HCT116 (cell line): ENCODE measurements around the gene FA2H. TPM values are rescaled to one million over a fixed set of nuclear protein-coding genes. Genes with fewer than 3 reads are reported as not detected.

Source experiments
- ATAC-seq: fragments of 200-7000 bp; cut with Tn5 transposase; 2 replicates; pipeline ENCODE4 v1.9.1; 2020; ENCODE audit warnings: mild to moderate bottlenecking, moderate library complexity
- BruUV-seq: library from RNA; stranded (reverse); fragments of 400-500 nt; replicated peaks from 2 replicates; lab custom pipeline; 2021; lab: Mats Ljungman, UMichigan
- CTCF ChIA-PET: fragments of 300-600 bp; sonication (Branson Sonifier 250); formaldehyde crosslinking; loops from one replicate; lab custom pipeline; 2021; ENCODE audit warnings: antibody characterized with exemption; lab: Charles Lee
- POLR2A ChIA-PET: fragments of 300-600, 350-600 bp; sonication (Branson Sonifier 250); formaldehyde crosslinking; loops from one replicate; lab custom pipeline; 2021; ENCODE audit warnings: antibody characterized with exemption; lab: Charles Lee
- RAD21 ChIA-PET, 2 experiments: fragments of 300-600 bp; sonication (Branson Sonifier 250); formaldehyde crosslinking; loops; one replicate each; lab custom pipeline; 2023; ENCODE audit warnings: low total read pairs in 2 of 2; ENCODE audit not compliant: uncharacterized antibody in 2 of 2, unreplicated experiment in 2 of 2, low non-redundant PET in 1 of 2; lab: Charles Lee
- DNase-seq: peaks from one replicate; pipeline ENCODE4 v3.0.0-alpha.2; 2010; ENCODE audit warnings: low read depth, low spot score
- H2AFZ ChIP-seq: fragments of 200-600 bp; shearing (Covaris generic), sonication (generic); 2 replicates; pipeline ENCODE4 v1.6.1; 2017; ENCODE audit warnings: low read depth, mixed run types, mixed read lengths, antibody characterized with exemption, low read length; ENCODE audit not compliant: poor library complexity, severe bottlenecking
- H3K27ac ChIP-seq: 2 replicates; pipeline ENCODE4 v1.5.1; 2012; ENCODE audit warnings: low read depth, low read length
- H3K27me3 ChIP-seq: fragments of 200-600 bp; sonication (generic); 2 replicates; pipeline ENCODE4 v1.6.1; 2016; ENCODE audit warnings: mixed run types, low read length, mixed read lengths; ENCODE audit not compliant: insufficient read depth
- H3K36me3 ChIP-seq, 2 experiments: fragments of 200-500 bp in 1 of 2; fragments of 200-600 bp in 1 of 2; sonication (Bioruptor generic) in 1 of 2; sonication (generic) in 1 of 2; 2 replicates each; pipeline versions ENCODE4 v1.5.1 to v1.6.1; 2014 to 2016; ENCODE audit warnings: low read length in 2 of 2, inconsistent platforms in 1 of 2, mixed read lengths in 1 of 2, mixed run types in 1 of 2; ENCODE audit not compliant: insufficient read depth in 2 of 2, control insufficient read depth in 1 of 2
- H3K4me1 ChIP-seq, 2 experiments: fragments of 200-600 bp in 1 of 2; sonication (generic) in 1 of 2; 2 replicates each; pipeline versions ENCODE4 v1.5.1 to v1.6.1; 2012 to 2017; ENCODE audit warnings: low read length in 2 of 2, inconsistent platforms in 1 of 2, mild to moderate bottlenecking in 1 of 2, mixed read lengths in 1 of 2, mixed run types in 1 of 2, moderate library complexity in 1 of 2; ENCODE audit not compliant: insufficient read depth in 2 of 2, control insufficient read depth in 1 of 2
- H3K4me2 ChIP-seq: fragments of 200-600 bp; sonication (generic); 2 replicates; pipeline ENCODE4 v1.6.1; 2017; ENCODE audit warnings: mixed run types, low read length, mixed read lengths
- H3K4me3 ChIP-seq, 2 experiments: fragments of 200-600 bp in 1 of 2; sonication (generic) in 1 of 2; replicated peaks in 1 of 2; 2 replicates each; pipeline ENCODE4 v1.5.1; 2011 to 2016; ENCODE audit warnings: low read length in 2 of 2, control low read depth in 1 of 2, low read depth in 1 of 2, mild to moderate bottlenecking in 1 of 2, mixed read lengths in 1 of 2, mixed run types in 1 of 2
- H3K79me2 ChIP-seq: fragments of 200-600 bp; sonication (generic); 2 replicates; pipeline ENCODE4 v1.6.1; 2017; ENCODE audit warnings: mild to moderate bottlenecking, mixed run types, low read length, moderate library complexity, mixed read lengths; ENCODE audit not compliant: insufficient read depth
- H3K9ac ChIP-seq: fragments of 200-600 bp; sonication (generic); 2 replicates; pipeline ENCODE4 v1.6.1; 2016; ENCODE audit warnings: low read length, mixed read lengths
- H3K9me2 ChIP-seq: fragments of 200-600 bp; sonication (generic), shearing (Covaris generic); 2 replicates; pipeline ENCODE4 v1.6.1; 2017; ENCODE audit warnings: mixed run types, mild to moderate bottlenecking, moderate library complexity; ENCODE audit not compliant: insufficient read depth
- H3K9me3 ChIP-seq, 2 experiments: fragments of 200-500 bp in 1 of 2; fragments of 200-600 bp in 1 of 2; sonication (Bioruptor generic) in 1 of 2; sonication (generic) in 1 of 2; 2 replicates each; pipeline ENCODE4 v1.6.1; 2014 to 2017; ENCODE audit warnings: low read length in 2 of 2, mixed read lengths in 2 of 2, inconsistent platforms in 1 of 2, low read depth in 1 of 2, mild to moderate bottlenecking in 1 of 2, mixed run types in 1 of 2, moderate library complexity in 1 of 2; ENCODE audit not compliant: control insufficient read depth in 1 of 2, insufficient read depth in 1 of 2
- H4K20me1 ChIP-seq: fragments of 200-600 bp; sonication (generic), shearing (Covaris generic); 2 replicates; pipeline ENCODE4 v1.6.1; 2017; ENCODE audit warnings: mixed run types, mild to moderate bottlenecking, moderate library complexity; ENCODE audit not compliant: insufficient read depth
- CBX3 ChIP-seq: IDR thresholded peaks from 2 replicates; pipeline ENCODE4 v1.6.1; 2012; ENCODE audit warnings: low read depth
- CEBPB ChIP-seq: IDR thresholded peaks from 2 replicates; pipeline ENCODE4 v1.6.1; 2012; ENCODE audit warnings: low read depth
- EGR1 ChIP-seq: IDR thresholded peaks from 2 replicates; pipeline ENCODE4 v1.6.1; 2012; ENCODE audit warnings: low read depth
- ELF1 ChIP-seq: IDR thresholded peaks from 2 replicates; pipeline ENCODE4 v1.6.1; 2012; ENCODE audit warnings: low read depth, borderline replicate concordance
- EZH2 ChIP-seq: fragments of 200-600 bp; sonication (generic); IDR thresholded peaks from 2 replicates; pipeline ENCODE4 v1.6.1; 2017; ENCODE audit warnings: antibody characterized with exemption, mixed run types
- EZH2phosphoT487 ChIP-seq: fragments of 200-600 bp; IDR thresholded peaks from 2 replicates; pipeline ENCODE4 v1.6.1; 2018; ENCODE audit warnings: antibody characterized with exemption, borderline replicate concordance
- FOSL1 ChIP-seq: IDR thresholded peaks from 2 replicates; pipeline ENCODE4 v1.6.1; 2012; ENCODE audit warnings: low read depth
- POLR2A ChIP-seq: IDR thresholded peaks from 2 replicates; pipeline ENCODE4 v1.7.0; 2011; ENCODE audit warnings: borderline replicate concordance; ENCODE audit not compliant: insufficient read depth, insufficient read length; ENCODE audit errors: extremely low read depth
- POLR2AphosphoS5 ChIP-seq: IDR thresholded peaks from 2 replicates; pipeline ENCODE4 v1.6.1; 2011; ENCODE audit warnings: mild to moderate bottlenecking, low read depth, low read length, moderate library complexity
- RAD21 ChIP-seq: IDR thresholded peaks from 2 replicates; pipeline ENCODE4 v1.6.1; 2012; ENCODE audit warnings: low read depth, mild to moderate bottlenecking
- SIN3A ChIP-seq: IDR thresholded peaks from 2 replicates; pipeline ENCODE4 v1.6.1; 2012; ENCODE audit warnings: low read depth
- SP1 ChIP-seq: IDR thresholded peaks from 2 replicates; pipeline ENCODE4 v1.6.1; 2012; ENCODE audit warnings: low read depth
- SRF ChIP-seq: IDR thresholded peaks from 2 replicates; pipeline ENCODE4 v1.6.1; 2012; ENCODE audit warnings: low read depth
- TCF7L2 ChIP-seq: IDR thresholded peaks from 2 replicates; pipeline ENCODE4 v1.7.0; 2011; ENCODE audit warnings: borderline replicate concordance, inconsistent platforms; ENCODE audit not compliant: insufficient read depth, insufficient read length; ENCODE audit errors: extremely low read depth
- YY1 ChIP-seq: IDR thresholded peaks from 2 replicates; pipeline ENCODE4 v1.6.1; 2011; ENCODE audit warnings: low read length, low read depth, moderate library complexity, mild to moderate bottlenecking; ENCODE audit not compliant: insufficient replicate concordance; ENCODE audit errors: extremely low read depth
- ZFX ChIP-seq: fragments of 450-650 bp; IDR thresholded peaks from 2 replicates; pipeline ENCODE4 v1.6.1; 2017
- ZNF274 ChIP-seq: fragments of 200-500 bp; sonication (Bioruptor generic); IDR thresholded peaks from 2 replicates; pipeline ENCODE4 v1.6.1; 2014; ENCODE audit warnings: mild to moderate bottlenecking, low read depth, low read length, inconsistent platforms
- intact Hi-C: fragments of 100-400 bp; cut with micrococcal nuclease; formaldehyde crosslinking; loops from 2 replicates; pipeline ENCODE4 v1.10.0; 2022
- total RNA-seq: library from RNA; stranded (reverse); gene quantifications from one replicate; pipeline ENCODE4 v1.2.1, GENCODE V29; 2021; ENCODE audit not compliant: unreplicated experiment
- TF ChIP-seq, protein P1 (sequence below): IDR thresholded peaks from 2 replicates; pipeline ENCODE4 v1.6.1; 2012
- TF ChIP-seq, protein P2 (sequence below), 3 experiments: fragments of 200-600 bp in 1 of 3; sonication (generic) in 1 of 3; IDR thresholded peaks in 2 of 3; conservative IDR thresholded peaks in 1 of 3; 2 replicates each; pipeline ENCODE4 v1.5.1; 2012 to 2017; ENCODE audit warnings: low read depth in 2 of 3, low read length in 2 of 3, antibody characterized with exemption in 1 of 3, borderline replicate concordance in 1 of 3, control low read depth in 1 of 3, mild to moderate bottlenecking in 1 of 3, mixed read lengths in 1 of 3, mixed run types in 1 of 3, moderate library complexity in 1 of 3; ENCODE audit not compliant: insufficient read depth in 1 of 3
- TF ChIP-seq, protein P3 (sequence below): IDR thresholded peaks from 2 replicates; pipeline ENCODE4 v1.6.1; 2012

FA2H gene
- total RNA-seq, 1 experiment from 2014 or later = 11.1 TPM

DNA sequence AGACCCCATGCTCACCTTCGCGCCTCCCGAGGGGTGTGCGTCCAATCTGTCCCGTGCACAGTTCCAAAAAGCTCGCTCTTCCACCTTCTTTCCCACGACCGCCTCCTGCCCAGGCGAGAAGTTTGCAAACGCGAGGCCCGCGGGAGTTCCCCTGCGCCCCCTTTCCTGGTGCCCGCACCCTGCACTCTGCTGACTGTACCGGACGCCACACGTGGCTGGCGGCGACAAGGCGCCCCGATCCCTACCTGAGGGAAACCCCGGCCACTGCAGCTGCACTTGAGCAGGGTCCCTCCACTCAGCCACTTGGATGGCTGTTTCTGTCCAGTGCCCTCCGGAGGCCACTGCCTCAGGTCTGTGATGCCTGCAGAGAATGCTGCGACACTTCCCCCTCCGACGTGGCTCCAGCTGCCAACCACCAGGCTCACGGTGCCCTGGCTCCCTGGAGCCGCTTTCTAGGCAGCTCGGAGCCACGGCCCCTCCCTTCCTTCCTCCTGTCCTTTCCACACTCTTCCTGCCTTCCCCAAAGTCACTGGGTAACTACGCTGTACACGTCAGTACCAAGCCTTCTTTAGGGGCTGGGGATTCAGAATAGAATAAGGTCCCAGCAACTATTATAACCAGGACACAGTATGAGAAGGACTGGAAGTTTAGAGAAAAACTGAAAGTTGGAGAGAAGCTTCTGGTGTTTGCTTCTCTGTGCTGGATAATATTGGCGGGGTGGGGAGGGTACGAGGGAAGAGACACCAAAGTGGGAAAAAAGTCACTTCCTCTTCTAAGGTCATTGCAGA lies 74.0 kb downstream of the FA2H start, which contains the start of gene MLKL:
TSS of gene MLKL (minus strand) at position 425 of the 788 bp plus-strand sequence. CDS start 5,105 bp downstream, outside the sequence.
- H4K20me1 ChIP-seq = no peaks in the 10 kb centered on the region
- intact Hi-C loops = no loop called here
- peak within 1 kb of the TSS; percentile 59 to 73 for H3K4me3 ChIP-seq
- peak; percentile 31 for DNase-seq
- TF ChIP-seq CBX3 (no peak), EGR1 (no peak), TCF7L2 (no peak), RAD21 (no peak), SP1 (no peak), EZH2phosphoT487 (no peak), SRF (no peak), CEBPB (no peak), EZH2 (no peak), YY1 (no peak), ZFX (peak; percentile 50; the same call in 1 of the 2 replicates), SIN3A (peak; percentile 53; the same call in 1 of the 2 replicates), ZNF274 (no peak), POLR2AphosphoS5 (peak; percentile 77), POLR2A (peak; percentile 89), FOSL1 (no peak), ELF1 (no peak; the same call in 1 of the 2 replicates)
- TF ChIP-seq, protein P1, sequence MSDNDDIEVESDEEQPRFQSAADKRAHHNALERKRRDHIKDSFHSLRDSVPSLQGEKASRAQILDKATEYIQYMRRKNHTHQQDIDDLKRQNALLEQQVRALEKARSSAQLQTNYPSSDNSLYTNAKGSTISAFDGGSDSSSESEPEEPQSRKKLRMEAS = peak; percentile 94
- TF ChIP-seq, protein P2, sequence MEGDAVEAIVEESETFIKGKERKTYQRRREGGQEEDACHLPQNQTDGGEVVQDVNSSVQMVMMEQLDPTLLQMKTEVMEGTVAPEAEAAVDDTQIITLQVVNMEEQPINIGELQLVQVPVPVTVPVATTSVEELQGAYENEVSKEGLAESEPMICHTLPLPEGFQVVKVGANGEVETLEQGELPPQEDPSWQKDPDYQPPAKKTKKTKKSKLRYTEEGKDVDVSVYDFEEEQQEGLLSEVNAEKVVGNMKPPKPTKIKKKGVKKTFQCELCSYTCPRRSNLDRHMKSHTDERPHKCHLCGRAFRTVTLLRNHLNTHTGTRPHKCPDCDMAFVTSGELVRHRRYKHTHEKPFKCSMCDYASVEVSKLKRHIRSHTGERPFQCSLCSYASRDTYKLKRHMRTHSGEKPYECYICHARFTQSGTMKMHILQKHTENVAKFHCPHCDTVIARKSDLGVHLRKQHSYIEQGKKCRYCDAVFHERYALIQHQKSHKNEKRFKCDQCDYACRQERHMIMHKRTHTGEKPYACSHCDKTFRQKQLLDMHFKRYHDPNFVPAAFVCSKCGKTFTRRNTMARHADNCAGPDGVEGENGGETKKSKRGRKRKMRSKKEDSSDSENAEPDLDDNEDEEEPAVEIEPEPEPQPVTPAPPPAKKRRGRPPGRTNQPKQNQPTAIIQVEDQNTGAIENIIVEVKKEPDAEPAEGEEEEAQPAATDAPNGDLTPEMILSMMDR (IDR thresholded peaks at IDR 0.05 in 2 of 3, conservative IDR thresholded peaks at IDR 0.05 in 1 of 3; ENCODE audit: borderline replicate concordance in 1 of 3, insufficient read depth in 1 of 3, low read depth in 2 of 3, low read length in 2 of 3) = peak in 1 of 3 experiments; percentile 12; a peak in 1 of 6 replicates
- TF ChIP-seq, protein P3, sequence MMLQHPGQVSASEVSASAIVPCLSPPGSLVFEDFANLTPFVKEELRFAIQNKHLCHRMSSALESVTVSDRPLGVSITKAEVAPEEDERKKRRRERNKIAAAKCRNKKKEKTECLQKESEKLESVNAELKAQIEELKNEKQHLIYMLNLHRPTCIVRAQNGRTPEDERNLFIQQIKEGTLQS = no peak
- no peaks in the 10 kb centered on the region for H3K36me3 ChIP-seq
- H3K4me2 ChIP-seq = peak within 1 kb of the TSS; percentile 79
- H3K79me2 ChIP-seq = no peaks in the 10 kb centered on the region
- peaks cover 0 to 28% of the 10 kb centered on the region in 2 experiments; a peak in 2 of 4 replicates for H3K4me1 ChIP-seq
- H3K27ac ChIP-seq = peak within 1 kb of the TSS; percentile 75
- H2AFZ ChIP-seq = peak within 1 kb of the TSS; percentile 67
- peak; percentile 78 for ATAC-seq
- no peaks in the 10 kb centered on the region for H3K9me3 ChIP-seq
- ChIA-PET RAD21 (no interaction called here), POLR2A (interaction anchor here (1.4 kb wide), 1 partner anchor 38 kb away, joined by 4 read pairs; no protein-coding TSS in a partner anchor), CTCF (interaction anchor here (1.1 to 3.6 kb wide), 2 partner anchors 8 to 162 kb away, joined by 3 to 14 read pairs; no protein-coding TSS in a partner anchor)
- BruUV-seq = TSS peak; percentile 61
- no peaks in the 10 kb centered on the region for H3K27me3 ChIP-seq
- no peaks in the 10 kb centered on the region for H3K9me2 ChIP-seq
- peak within 1 kb of the TSS; percentile 82 for H3K9ac ChIP-seq
